GM18520 (cell line): ENCODE data around the gene CPED1.
"Not testable (repeated sequence)": the region's sequence is repeated elsewhere in the genome, so short reads cannot be mapped to it uniquely, and the experiment has no call there.

Experiments
- ATAC-seq: cut with Tn5 transposase; IDR thresholded peaks from one replicate; pipeline ENCODE4 v1.9.1; 2021; ENCODE audit not compliant: unreplicated experiment

CPED1 gene

DNA sequence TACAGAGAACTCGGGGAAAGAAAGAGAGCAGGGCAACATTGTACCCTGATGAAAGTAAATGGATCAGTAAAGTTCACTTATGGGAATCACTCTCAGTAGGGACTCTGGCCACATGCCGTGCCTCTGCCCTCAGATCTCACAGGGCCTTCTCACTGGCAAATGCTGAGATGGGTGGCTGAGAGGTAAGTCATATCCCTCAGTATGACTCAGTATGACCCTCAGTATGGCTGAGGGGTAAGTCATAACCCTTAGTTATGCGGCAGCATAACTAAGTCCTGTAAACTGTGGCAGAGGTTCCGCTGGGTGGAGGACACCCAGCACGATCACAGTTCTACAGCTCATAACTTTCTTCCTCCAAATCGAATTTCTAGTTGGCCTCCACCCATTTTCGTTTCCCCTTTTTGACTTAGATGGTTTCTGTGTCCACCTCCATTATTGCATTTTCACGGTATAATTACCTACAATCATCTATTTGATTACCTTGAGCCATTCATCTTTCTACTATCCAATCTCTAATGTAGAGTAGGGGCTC lies 313.8 kb downstream of the CPED1 start:
- peak; percentile 97 for ATAC-seq

DNA sequence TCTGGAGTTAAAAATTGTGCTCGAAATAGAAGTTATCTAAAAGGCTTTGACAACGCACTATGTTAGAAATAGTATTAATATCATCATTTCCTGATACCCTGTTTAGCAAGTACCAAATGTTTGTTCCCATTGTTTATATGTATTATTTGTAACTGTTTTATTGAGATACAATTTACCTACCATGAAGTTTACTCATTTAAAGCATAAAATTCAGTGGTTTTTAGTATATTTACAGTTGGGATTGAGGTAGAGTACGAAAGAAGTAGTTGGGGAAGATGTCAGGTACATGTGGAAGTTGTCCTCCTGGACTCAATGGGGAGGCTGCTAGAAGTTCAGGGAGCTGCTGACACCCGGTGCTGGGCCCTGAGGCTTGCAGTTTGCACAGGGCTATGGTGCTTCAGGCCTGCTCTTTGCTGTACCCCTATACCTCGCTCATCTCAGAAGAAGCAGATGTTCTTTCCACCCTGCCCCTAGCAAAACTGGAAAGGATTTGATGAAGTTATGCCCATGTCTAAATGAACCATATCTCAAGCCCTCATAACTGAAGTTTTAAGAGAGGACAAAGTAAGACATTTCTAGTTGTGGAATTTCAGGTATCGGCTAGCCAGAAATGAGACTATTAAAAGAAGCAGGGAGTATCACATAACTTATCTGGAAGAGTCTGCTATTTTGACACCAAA lies 315.1 kb downstream of the CPED1 start:
- ATAC-seq, result no peak

DNA sequence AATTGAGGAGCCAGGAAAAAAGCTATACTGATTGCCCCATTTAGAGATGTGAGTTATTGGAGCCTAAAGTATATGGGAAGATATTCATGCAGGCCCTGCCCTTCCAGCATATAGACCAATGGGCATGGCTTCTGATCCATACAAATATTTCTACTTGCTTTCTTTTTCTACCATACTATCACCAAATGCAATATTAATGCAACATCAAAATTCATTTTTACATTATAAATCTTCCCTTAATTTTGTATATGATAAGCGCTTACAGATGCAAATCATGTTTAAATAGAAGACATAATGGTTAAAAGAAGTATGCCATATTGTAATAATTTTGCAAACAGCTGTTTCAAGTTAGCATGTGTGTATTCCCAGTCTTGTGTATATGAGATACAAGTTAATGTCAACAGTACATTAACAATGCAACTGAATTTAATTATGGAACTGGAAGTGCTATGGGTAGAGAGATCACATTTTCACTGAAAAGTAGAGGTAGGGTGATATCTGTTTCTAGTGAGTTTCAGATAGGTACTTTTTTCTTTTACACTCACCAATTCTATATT lies 315.7 kb downstream of the CPED1 start:
- ATAC-seq, result no peak

DNA sequence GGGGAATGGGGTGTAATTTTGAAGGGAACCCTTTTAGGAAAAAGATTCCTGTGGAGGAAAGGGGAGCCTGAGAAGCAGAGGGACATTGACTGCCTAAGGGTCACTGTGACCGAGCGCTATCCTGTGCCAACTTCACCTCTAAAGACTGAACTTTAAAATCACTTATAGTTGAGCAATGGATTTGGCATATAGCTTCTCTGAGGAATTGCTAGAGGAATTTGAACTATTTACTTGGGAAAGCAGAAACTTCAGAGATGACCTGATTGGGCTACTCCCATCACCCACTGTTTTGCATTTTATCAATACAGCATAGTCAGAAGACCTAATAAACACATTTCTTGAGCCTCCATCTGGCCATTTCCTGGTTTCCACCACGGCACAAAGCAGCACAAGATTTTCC lies 316.6 kb downstream of the CPED1 start:
- no peak for ATAC-seq

DNA sequence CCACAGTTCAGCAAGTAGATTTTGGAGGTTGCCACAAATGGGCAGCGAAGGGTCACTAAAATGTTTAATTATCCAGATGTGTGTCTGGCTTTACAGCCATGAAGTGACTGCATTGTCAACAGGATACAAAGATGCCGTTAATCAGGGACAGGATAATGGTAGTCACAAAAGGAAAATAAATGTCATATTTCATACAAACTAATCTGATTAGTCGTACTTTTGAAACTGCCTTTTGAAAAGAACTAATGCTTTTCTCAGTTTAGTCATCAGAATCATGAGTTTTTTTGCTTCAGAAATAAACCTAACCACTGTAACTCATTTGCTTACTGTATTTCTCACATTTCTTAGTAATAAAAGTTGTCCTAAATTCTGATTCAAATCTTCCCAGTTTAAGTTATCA lies 318.1 kb downstream of the CPED1 start:
- ATAC-seq, result no peak

DNA sequence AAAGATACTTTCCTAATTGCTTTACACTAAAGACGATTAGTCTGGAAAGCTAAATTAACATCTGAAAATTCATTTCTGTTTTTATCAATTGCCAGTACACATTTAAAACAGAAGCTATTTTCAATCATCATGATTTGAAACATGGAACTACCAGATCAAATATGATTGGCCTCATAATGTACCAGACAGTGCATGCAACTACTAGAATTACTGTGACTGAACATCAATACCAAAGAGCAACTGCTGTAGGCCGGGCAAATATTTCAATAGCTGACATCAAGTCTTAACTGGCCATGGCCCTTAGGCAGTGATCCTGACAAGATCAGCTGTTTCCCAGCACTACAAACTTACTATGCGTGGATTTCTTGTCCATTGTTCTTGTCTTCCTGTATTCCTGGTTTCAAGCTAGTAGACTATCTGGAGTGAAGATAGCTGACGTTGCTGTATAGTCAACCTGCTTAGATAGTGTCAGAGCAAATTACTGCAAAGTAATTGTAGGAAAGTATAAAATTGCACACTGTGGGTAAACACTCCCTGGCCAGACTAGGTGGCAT lies 318.6 kb downstream of the CPED1 start:
- no peak for ATAC-seq

GRCh38 chr7:121313220-121313792 lies 324.8 kb downstream of the CPED1 start:
- no peak for ATAC-seq

GRCh38 chr7:121313793-121314676 lies 325.5 kb downstream of the CPED1 start:
- peak; percentile 85 for ATAC-seq

DNA sequence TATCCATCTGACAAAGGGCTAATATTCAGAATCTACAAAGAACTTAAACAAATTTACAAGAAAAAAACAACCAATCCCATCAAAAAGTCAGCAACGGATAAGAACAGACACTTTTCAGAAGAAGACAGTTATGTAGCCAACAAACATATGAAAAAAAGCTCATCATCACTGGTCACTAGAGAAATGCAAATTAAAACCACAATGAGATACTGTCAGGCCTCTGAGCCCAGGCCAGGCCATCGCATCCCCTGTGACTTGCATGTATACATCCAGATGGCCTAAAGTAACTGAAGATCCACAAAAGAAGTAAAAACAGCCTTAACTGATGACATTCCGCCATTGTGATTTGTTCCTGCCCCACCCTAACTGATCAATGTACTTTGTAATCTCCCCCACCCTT lies 326.7 kb downstream of the CPED1 start:
- not testable (repeated sequence) for ATAC-seq

GRCh38 chr7:121322460-121322859 lies 333.9 kb downstream of the CPED1 start:
- no peak for ATAC-seq

- ATAC-seq, result no peak
Measured at GRCh38 chr7:121323515-121324302, 335.2 kb downstream of the CPED1 start.

- no peak for ATAC-seq
Measured at GRCh38 chr7:121327671-121328070, 339.2 kb downstream of the CPED1 start.

GRCh38 chr7:121328508-121329190 lies 340.1 kb downstream of the CPED1 start, which contains the start of gene WNT16:
WNT16 (plus strand) TSS chr7:121329000; CDS start chr7:121329293, 293 bp downstream.
- ATAC-seq, result no peak

- peak; percentile 41 for ATAC-seq
Measured at GRCh38 chr7:121329191-121330052, 340.9 kb downstream of the CPED1 start.

DNA sequence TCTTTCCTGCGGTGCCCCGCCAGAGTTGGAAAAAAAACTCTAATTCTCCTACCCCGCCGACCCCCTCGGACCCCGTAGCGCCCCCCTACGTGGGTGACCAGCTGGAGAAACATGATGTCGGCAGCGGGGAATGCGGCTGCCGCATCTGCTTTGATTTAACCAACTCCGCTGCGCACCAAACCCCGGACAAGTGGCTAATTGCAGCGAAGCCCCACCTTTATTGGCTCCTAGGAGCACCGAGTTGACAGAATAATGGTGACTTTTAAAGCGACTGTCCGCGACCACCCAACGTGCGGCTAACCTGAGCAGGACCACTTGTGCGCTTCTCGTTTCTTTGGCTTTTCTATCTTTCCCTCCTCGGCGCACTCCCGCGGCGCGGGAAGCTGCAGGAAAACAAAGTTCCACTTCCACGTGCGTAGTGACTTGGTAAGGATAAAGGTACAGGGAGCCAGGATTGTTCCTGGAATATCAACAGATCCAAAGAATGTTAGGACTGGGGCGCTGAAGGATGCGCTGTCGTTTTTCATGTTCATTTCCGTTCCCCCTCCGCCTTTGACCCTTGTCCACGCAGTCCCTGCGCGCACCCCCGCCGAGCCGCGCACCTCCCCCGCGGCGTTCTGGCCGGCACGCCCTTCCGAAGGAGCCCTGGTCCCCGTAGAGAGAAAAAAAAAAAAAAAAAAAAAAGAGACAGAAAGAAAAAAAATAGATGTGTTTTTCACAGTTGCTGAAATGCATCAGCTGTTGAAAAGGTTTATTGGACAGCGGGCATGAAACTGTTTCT lies 341.7 kb downstream of the CPED1 start:
- ATAC-seq, result peak; percentile 11

DNA sequence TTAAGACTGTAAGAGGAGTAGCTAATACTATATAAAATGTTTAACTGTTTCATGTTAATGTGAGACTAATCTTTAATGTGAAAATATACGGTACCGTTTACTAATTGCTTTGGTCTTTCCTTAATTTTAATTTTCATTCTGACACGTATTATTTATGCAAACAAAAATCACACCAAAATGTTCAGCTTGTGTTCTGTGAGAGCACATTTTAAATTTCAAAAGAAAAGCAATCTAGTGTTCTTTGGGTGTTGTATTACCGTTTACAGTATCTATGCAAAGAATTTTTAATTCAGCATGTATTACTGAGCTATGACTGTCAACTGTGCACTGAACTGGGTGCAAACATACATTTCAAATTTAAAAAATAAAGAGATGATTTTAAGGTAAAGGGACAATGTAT lies 342.5 kb downstream of the CPED1 start:
- ATAC-seq, result no peak

GRCh38 chr7:121331574-121331973 lies 343.1 kb downstream of the CPED1 start:
- no peak for ATAC-seq

DNA sequence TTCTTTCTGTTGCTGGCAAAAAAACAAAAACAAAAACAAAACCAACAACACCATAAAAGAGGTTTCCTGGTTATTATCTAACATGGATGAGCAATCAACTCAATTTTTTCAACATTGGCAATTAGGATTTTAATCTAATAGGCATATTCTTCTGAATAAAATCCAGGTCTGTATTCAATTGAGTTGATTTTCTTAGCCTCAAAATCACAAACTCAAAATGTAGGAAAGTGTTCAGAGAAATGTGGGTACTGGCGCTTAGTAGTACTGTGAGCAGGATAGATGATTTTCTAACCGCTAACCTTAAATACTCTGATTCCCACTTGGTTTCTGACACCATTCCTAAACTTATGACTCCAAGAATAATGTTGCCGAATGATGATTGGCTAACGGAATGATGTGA lies 345.9 kb downstream of the CPED1 start:
- no peak for ATAC-seq
